Mesenteric fat pad (tissue), 1 donor: ENCODE data around the gene FAM241B. TPM values are rescaled to one million over a fixed set of nuclear protein-coding genes. Genes with fewer than 3 reads are reported as not detected.

ENCODE experiments used
- DNase-seq: peaks from one replicate; pipeline ENCODE4 v3.0.0-alpha.2; 2020; ENCODE audit warnings: low spot score
- total RNA-seq: library from RNA; stranded (reverse); fragmentation: NEBNext Ultra II Directional; extraction: Animal tissue kit (Norgen Biotek cat#: 25700); gene quantifications from one replicate; pipeline ENCODE4 v1.2.1, GENCODE V29; 2021
- donor health status: DM: yes; HTN: yes; CAD: no.

The FAM241B gene
- total RNA-seq, 1 donor from 2014 or later = 2.6 TPM

- no peak for DNase-seq
Measured at GRCh38 chr10:69633673-69634635, 3.9 kb downstream of the FAM241B start.

- DNase-seq = no peak
Measured at GRCh38 chr10:69634759-69635425, 4.8 kb downstream of the FAM241B start.

- no peak for DNase-seq
Measured at GRCh38 chr10:69635428-69636272, 5.6 kb downstream of the FAM241B start.

- no peak for DNase-seq
Measured at GRCh38 chr10:69636273-69636575, 6.2 kb downstream of the FAM241B start.

GRCh38 chr10:69636626-69637605 lies 6.9 kb downstream of the FAM241B start:
- no peak for DNase-seq

- peak; percentile 55 for DNase-seq
Measured at GRCh38 chr10:69638642-69639041, 8.6 kb downstream of the FAM241B start.

GRCh38 chr10:69639291-69640195 lies 9.5 kb downstream of the FAM241B start:
- peak; percentile 83 for DNase-seq

- DNase-seq = peak; percentile 55
Measured at GRCh38 chr10:69640196-69640980, 10.3 kb downstream of the FAM241B start.

GRCh38 chr10:69641261-69641980 lies 11.4 kb downstream of the FAM241B start:
- DNase-seq = peak; percentile 76

- peak; percentile 16 for DNase-seq
Measured at GRCh38 chr10:69642747-69643146, 12.7 kb downstream of the FAM241B start.

GRCh38 chr10:69643779-69644657 lies 14.0 kb downstream of the FAM241B start:
- peak; percentile 76 for DNase-seq

GRCh38 chr10:69644658-69645295 lies 14.7 kb downstream of the FAM241B start:
- DNase-seq = no peak

GRCh38 chr10:69645296-69646184 lies 15.5 kb downstream of the FAM241B start:
- peak; percentile 69 for DNase-seq

GRCh38 chr10:69646185-69647060 lies 16.4 kb downstream of the FAM241B start:
- peak; percentile 55 for DNase-seq
